GM21529 (cell line): Measurements from ENCODE around the gene GLYAT.
"Not testable (repeated sequence)": the region's sequence is repeated elsewhere in the genome, so short reads cannot be mapped to it uniquely, and the experiment has no call there.

Experiments used
- ATAC-seq: cut with Tn5 transposase; IDR thresholded peaks from one replicate; pipeline ENCODE4 v1.9.1; 2021; ENCODE audit not compliant: unreplicated experiment

The GLYAT gene

DNA sequence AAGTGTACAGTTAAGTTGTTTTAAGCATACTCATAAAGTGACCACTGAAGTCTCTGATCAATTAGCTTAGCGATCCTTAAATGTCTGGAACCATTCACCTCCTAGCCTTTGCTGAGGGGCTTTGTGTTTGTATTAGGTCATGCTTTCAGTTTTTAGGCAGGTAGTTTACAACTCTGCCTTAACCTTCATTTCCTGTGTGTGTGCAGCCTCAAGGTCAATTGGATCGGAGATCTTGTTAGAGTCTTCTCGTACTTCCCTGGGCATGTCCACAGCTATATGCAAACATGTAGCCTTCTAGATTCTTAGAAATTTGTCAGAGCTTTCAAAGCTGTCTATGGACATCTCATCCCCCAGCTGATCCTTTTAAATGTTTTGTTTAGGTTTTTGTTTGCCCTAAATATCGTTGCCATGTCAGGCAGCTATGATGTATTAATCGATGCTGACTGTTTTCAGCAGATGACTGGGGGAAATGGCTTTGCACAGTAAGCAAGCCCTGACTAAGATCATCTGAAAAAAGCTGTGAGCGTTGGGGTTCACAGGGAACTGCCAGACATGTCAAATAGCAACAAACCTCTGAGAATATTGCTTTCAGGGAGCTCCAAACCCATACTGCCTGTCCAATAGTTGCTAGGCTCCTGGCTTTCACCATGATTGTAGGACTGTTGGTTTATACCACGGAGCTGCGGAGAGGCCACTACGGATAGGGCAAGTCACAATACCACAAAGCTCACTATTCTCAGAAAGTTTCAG lies 45.6 kb downstream of the GLYAT start:
- no peak for ATAC-seq

DNA sequence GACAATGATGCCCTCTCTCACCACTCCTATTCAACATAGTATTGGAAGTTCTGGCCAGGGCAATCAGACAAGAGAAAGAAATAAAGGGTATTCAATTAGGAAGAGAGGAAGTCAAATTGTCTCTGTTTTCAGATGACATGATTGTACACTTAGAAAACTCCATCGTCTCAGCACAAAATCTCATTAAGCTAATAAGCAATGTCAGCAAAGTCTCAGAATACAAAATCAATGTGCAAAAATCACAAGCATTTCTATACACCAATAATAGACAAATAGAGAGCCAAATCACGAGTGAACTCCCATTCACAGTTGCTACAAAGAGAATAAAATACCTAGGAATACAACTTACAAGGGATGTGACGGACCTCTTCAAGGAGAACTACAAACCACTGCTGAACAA lies 49.1 kb downstream of the GLYAT start:
- not testable (repeated sequence) for ATAC-seq

GRCh38 chr11:58677536-58677935 lies 54.2 kb downstream of the GLYAT start:
- not testable (repeated sequence) for ATAC-seq

DNA sequence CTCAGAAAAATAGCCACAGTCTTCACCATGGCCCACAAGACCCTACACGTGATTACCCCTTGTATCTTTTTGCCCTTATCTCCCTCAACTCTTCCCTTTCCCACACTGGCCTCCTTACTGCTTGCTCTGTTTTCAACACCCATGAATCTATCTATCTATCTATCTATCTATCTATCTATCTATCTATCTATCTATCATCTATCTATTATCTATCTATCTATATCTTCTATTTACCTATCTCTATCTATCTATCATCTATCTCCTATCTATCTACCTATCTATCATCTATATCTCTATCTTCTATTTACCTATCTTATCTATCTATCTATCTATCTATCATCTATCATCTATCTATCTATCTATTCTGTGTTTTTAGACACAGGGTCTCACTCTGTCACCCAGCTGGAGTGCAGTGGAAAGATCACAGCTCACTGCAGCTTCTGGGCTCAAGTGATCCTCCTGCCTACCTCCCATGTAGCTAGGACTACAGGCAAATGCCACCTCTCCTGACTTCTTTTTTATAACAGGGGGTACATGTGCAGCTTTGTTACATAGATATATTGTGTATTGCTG lies 55.1 kb downstream of the GLYAT start:
- no peak for ATAC-seq

GRCh38 chr11:58675334-58676155 lies 56.2 kb downstream of the GLYAT start:
- peak; percentile 94 for ATAC-seq

DNA sequence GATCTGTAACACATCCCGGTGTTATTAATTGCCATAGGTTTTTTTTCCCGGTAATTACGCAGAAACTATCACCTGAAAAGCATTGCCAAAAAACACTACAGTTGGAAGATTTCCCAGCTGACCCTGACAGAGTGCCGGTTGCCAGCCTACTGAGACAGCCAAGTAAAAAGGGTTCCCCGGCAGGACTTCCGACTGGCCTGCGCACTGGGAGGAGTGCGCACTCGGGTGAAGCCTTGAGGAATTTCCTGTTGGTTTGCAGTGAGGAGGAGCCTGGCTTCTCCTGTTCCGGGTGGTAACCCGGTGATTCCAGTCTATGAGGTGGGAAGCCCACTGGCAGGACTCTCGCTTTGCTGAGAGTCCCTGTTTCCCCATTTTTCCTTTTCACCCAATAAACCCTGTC lies 57.1 kb downstream of the GLYAT start:
- no peak for ATAC-seq

GRCh38 chr11:58671983-58672633 lies 59.6 kb downstream of the GLYAT start:
- no peak for ATAC-seq

GRCh38 chr11:58659910-58660570 lies 71.7 kb downstream of the GLYAT start:
- ATAC-seq: no peak

DNA sequence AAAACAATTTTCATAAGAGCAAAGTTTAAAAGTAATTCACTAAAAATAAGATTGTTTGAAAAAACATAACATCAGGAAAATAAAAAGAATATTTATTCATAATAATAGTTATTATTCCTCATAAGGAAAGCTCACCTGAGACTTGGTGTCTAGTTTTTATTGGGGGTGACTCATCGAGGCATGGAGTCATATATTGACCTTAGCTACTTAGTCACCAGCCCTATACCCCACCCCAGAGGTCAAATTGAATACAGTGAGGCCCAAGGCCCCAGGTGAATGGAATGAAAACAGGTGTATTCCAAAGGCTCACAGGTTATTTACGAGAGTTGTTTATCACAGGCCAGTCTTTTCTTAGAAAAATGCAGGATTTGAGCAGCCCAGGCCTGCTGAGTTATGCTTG lies 72.3 kb downstream of the GLYAT start:
- ATAC-seq: no peak
